T-helper 1 cell treated with Interleukin-12 subunit alpha and Interleukin-12 subunit beta and Interleukin-4 antibody, amounts not matched to agents 30 μg/mL and 1 μg/mL, for 36 hours (primary cell): Measurements from ENCODE around the gene MCTP2.

Experiments used
- H3K27ac Mint-ChIP-seq: one replicate; pipeline ENCODE4 v1.8.0; 2021; ENCODE audit warnings: mild to moderate bottlenecking, mixed read lengths
- H3K27me3 Mint-ChIP-seq: one replicate; pipeline ENCODE4 v1.8.0; 2021; ENCODE audit warnings: low read depth, mixed read lengths
- H3K36me3 Mint-ChIP-seq: one replicate; pipeline ENCODE4 v1.8.0; 2021; ENCODE audit warnings: low read depth, mixed read lengths
- H3K4me1 Mint-ChIP-seq: one replicate; pipeline ENCODE4 v1.8.0; 2021; ENCODE audit warnings: low read depth, mixed read lengths
- H3K4me3 Mint-ChIP-seq: one replicate; pipeline ENCODE4 v1.8.0; 2021; ENCODE audit warnings: mild to moderate bottlenecking, moderate library complexity, mixed read lengths
- H3K9me3 Mint-ChIP-seq: one replicate; pipeline ENCODE4 v1.8.0; 2021; ENCODE audit warnings: mixed read lengths

The MCTP2 gene

DNA sequence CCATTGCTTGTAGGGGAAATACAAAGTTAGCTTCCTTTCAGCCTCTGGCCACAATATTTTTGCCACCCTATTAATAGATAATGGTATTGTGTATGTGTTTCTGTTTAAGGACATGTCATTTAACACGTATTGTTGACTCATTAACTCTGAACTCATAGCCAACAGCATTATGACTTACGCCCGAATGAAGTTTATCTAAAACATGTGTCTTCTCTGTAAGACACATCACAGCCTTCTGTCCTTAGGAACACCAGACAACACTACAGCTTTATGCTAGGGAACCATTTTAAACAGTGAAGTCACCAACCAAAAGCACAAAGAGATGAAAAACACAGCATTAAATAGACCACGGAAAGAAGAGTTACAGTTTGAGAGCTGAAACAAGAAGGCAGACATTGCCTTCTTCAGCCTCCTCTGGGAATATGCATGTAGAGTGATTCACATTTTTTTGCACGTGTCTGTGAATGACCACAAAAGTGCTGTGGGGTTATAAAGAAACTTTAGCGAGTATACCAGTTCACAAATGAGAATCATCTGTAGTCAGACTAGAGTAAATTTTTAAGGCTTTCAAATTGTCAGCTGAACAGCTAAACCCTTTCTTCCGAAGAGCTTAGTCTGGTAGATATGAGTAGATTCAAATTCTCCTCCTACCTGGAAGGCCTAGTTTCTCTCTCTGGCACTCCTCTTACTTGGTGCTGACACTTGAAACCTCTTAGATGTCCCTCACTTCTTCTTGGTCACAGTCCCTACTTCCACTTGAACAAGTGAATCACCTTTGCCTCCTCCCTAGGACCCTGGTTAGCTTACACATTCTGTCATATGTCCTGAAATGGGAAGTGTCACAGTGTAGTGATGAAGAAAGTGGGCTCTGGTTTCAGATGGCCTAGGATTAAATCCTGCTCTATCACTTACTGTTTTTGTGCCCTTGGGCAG, 32.2 kb downstream of the MCTP2 start:
- H3K27me3 Mint-ChIP-seq: no peaks in the 10 kb centered on the region
- peak overlapping the region; percentile 58 for H3K27ac Mint-ChIP-seq
- no peak overlapping the region for H3K4me3 Mint-ChIP-seq
- peaks cover 49% of the 10 kb centered on the region for H3K4me1 Mint-ChIP-seq
- no peaks in the 10 kb centered on the region for H3K9me3 Mint-ChIP-seq
- peaks cover 23% of the 10 kb centered on the region for H3K36me3 Mint-ChIP-seq

GRCh38 chr15:94265009-94265408, 33.6 kb downstream of the MCTP2 start:
- peaks cover 46% of the 10 kb centered on the region for H3K4me1 Mint-ChIP-seq
- no peaks in the 10 kb centered on the region for H3K9me3 Mint-ChIP-seq
- H3K27me3 Mint-ChIP-seq: no peaks in the 10 kb centered on the region
- no peak overlapping the region for H3K4me3 Mint-ChIP-seq
- H3K27ac Mint-ChIP-seq: no peak overlapping the region
- H3K36me3 Mint-ChIP-seq: peaks cover 26% of the 10 kb centered on the region

GRCh38 chr15:94265982-94266381, 34.6 kb downstream of the MCTP2 start:
- no peaks in the 10 kb centered on the region for H3K9me3 Mint-ChIP-seq
- H3K27me3 Mint-ChIP-seq: no peaks in the 10 kb centered on the region
- H3K36me3 Mint-ChIP-seq: peaks cover 20% of the 10 kb centered on the region
- H3K4me1 Mint-ChIP-seq: peaks cover 45% of the 10 kb centered on the region
- no peak overlapping the region for H3K27ac Mint-ChIP-seq
- H3K4me3 Mint-ChIP-seq: no peak overlapping the region

DNA sequence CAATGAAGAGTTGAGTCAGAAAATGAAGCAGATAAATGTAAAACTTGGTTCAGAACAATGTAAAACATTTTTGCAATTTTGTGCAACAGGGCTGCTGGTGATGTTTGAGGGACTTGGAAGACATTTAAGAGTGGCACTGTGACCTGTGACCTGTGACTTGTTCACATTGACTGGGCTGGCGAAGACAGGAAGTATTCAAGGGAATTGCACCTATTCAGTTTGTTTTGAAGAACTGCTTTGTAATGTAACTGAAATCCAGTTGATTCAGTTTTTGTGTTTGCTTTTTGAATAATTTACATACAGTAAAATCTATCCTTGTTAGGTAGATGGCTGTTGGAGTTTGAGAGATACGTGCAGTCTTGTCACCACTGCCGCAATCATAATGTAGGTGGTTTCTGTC, 35.4 kb downstream of the MCTP2 start:
- Mint-ChIP-seq H3K27me3 (no peaks in the 10 kb centered on the region), H3K4me1 (peaks cover 43% of the 10 kb centered on the region), H3K9me3 (no peaks in the 10 kb centered on the region), H3K36me3 (peaks cover 18% of the 10 kb centered on the region), H3K4me3 (no peak overlapping the region), H3K27ac (peak overlapping the region; percentile 35)

- Mint-ChIP-seq H3K27me3 (no peaks in the 10 kb centered on the region), H3K27ac (peak overlapping the region; percentile 6), H3K4me3 (no peak overlapping the region), H3K4me1 (peaks cover 36% of the 10 kb centered on the region), H3K36me3 (peaks cover 21% of the 10 kb centered on the region), H3K9me3 (no peaks in the 10 kb centered on the region)
Observed at GRCh38 chr15:94269954-94270353, 38.6 kb downstream of the MCTP2 start.

GRCh38 chr15:94270570-94270969, 39.2 kb downstream of the MCTP2 start:
- Mint-ChIP-seq H3K4me1 (peaks cover 36% of the 10 kb centered on the region), H3K36me3 (peaks cover 21% of the 10 kb centered on the region), H3K9me3 (no peaks in the 10 kb centered on the region), H3K4me3 (no peak overlapping the region), H3K27me3 (no peaks in the 10 kb centered on the region), H3K27ac (no peak overlapping the region)

- H3K4me1 Mint-ChIP-seq: peaks cover 20% of the 10 kb centered on the region
- H3K27me3 Mint-ChIP-seq: no peaks in the 10 kb centered on the region
- H3K36me3 Mint-ChIP-seq: peaks cover 15% of the 10 kb centered on the region
- no peak overlapping the region for H3K4me3 Mint-ChIP-seq
- H3K9me3 Mint-ChIP-seq: no peaks in the 10 kb centered on the region
- H3K27ac Mint-ChIP-seq: no peak overlapping the region
Observed at GRCh38 chr15:94272251-94272898, 41.0 kb downstream of the MCTP2 start.

GRCh38 chr15:94273826-94274225, 42.5 kb downstream of the MCTP2 start:
- H3K9me3 Mint-ChIP-seq: no peaks in the 10 kb centered on the region
- peak overlapping the region; percentile 32 for H3K27ac Mint-ChIP-seq
- peaks cover 17% of the 10 kb centered on the region for H3K36me3 Mint-ChIP-seq
- H3K27me3 Mint-ChIP-seq: no peaks in the 10 kb centered on the region
- H3K4me3 Mint-ChIP-seq: no peak overlapping the region
- peaks cover 21% of the 10 kb centered on the region for H3K4me1 Mint-ChIP-seq

GRCh38 chr15:94274745-94275144, 43.4 kb downstream of the MCTP2 start:
- no peaks in the 10 kb centered on the region for H3K27me3 Mint-ChIP-seq
- H3K27ac Mint-ChIP-seq: peak overlapping the region; percentile 33
- no peaks in the 10 kb centered on the region for H3K9me3 Mint-ChIP-seq
- H3K4me3 Mint-ChIP-seq: no peak overlapping the region
- H3K4me1 Mint-ChIP-seq: peaks cover 24% of the 10 kb centered on the region
- peaks cover 23% of the 10 kb centered on the region for H3K36me3 Mint-ChIP-seq

DNA sequence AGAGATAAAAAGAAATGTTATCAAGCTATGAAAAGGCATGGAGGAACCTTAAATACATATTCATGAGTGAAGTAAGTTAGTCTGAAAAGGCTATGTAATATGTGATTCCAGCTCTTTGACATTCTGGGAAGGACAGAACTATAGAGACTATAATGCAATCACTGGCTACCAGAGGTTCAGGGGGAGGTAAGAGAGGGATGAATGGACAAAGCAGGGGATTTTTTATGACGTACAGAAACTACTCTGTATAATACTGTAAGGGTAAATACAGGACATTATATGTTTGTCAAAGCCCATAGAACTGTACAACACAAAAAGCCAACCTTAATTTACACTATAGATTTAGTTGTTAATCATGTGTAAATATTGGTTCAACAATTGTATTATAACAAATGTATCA, 46.1 kb downstream of the MCTP2 start:
- Mint-ChIP-seq H3K36me3 (peaks cover 44% of the 10 kb centered on the region), H3K4me3 (no peak overlapping the region), H3K27me3 (no peaks in the 10 kb centered on the region), H3K27ac (no peak overlapping the region), H3K9me3 (peaks cover 17% of the 10 kb centered on the region), H3K4me1 (peaks cover 42% of the 10 kb centered on the region)

- Mint-ChIP-seq H3K9me3 (peaks cover 17% of the 10 kb centered on the region), H3K27ac (no peak overlapping the region), H3K4me1 (peaks cover 42% of the 10 kb centered on the region), H3K4me3 (no peak overlapping the region), H3K27me3 (no peaks in the 10 kb centered on the region), H3K36me3 (peaks cover 52% of the 10 kb centered on the region)
Observed at GRCh38 chr15:94279736-94280135, 48.4 kb downstream of the MCTP2 start.

DNA sequence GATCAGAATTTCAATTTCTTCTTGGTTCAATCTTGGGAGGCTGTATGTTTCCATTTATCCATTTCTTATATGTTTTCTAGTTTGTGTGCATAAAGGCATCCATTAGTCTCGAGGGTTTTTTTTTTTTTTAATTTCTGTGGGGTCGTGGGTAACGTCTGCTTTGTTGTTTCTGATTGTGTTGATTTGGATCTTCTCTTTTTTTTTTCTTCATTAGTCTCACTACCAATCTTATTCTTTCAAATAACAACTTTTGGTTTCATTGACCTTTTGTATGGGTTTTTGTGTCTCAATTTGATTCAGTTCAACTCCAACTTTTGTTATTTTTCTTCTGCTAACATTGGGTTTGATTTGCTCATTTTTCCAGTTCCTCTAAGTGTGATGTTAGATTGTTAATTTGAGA, 48.9 kb downstream of the MCTP2 start:
- H3K27me3 Mint-ChIP-seq: no peaks in the 10 kb centered on the region
- H3K4me3 Mint-ChIP-seq: no peak overlapping the region
- peaks cover 17% of the 10 kb centered on the region for H3K9me3 Mint-ChIP-seq
- peak overlapping the region; percentile 18 for H3K27ac Mint-ChIP-seq
- H3K4me1 Mint-ChIP-seq: peaks cover 42% of the 10 kb centered on the region
- peaks cover 51% of the 10 kb centered on the region for H3K36me3 Mint-ChIP-seq

- Mint-ChIP-seq H3K27me3 (no peaks in the 10 kb centered on the region), H3K4me1 (peaks cover 58% of the 10 kb centered on the region), H3K4me3 (no peak overlapping the region)
Observed at GRCh38 chr15:94282269-94283250, 51.2 kb downstream of the MCTP2 start.

DNA sequence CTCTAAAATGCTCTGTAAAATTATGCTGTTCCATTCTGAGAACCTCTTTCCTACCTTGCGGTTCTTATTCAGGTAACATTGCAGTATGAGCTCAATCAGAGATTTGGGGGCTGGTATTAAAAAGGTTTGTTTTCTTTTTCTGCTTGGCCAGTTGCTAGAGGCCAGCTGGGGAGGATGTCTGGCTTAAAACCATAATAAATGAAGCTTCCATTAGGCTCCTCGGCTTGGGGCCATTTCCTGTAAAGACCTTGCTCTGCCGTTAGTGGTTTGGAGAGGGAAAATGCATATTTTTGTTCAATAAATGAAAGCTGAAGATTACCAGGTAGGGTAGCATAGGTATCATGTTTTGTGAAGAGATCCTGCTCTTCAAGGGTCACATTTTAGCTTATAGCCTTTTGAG, 55.2 kb downstream of the MCTP2 start:
- peak overlapping the region; percentile 80 for H3K27ac Mint-ChIP-seq
- no peaks in the 10 kb centered on the region for H3K27me3 Mint-ChIP-seq
- no peak overlapping the region for H3K4me3 Mint-ChIP-seq
- H3K4me1 Mint-ChIP-seq: peaks cover 49% of the 10 kb centered on the region
- peaks cover 18% of the 10 kb centered on the region for H3K9me3 Mint-ChIP-seq
- peaks cover 51% of the 10 kb centered on the region for H3K36me3 Mint-ChIP-seq

More at GRCh38 chr15:94282269-94283250, 51.2 kb downstream of the MCTP2 start:
- H3K36me3 Mint-ChIP-seq: peaks cover 57% of the 10 kb centered on the region
- peaks cover 17% of the 10 kb centered on the region for H3K9me3 Mint-ChIP-seq
- H3K27ac Mint-ChIP-seq: no peak overlapping the region
